Breast epithelium (tissue), 3 donors: ENCODE data around the gene GIMAP4.

Experiments used
- CTCF ChIP-seq, 3 donors: fragments of 450-650 bp; IDR thresholded peaks; one replicate each; pipeline ENCODE4 v1.5.1; 2016 to 2017; ENCODE audit warnings: antibody characterized with exemption in 3 of 3, mild to moderate bottlenecking in 3 of 3, moderate library complexity in 3 of 3
- POLR2A ChIP-seq: fragments of 450-650 bp; IDR thresholded peaks from one replicate; pipeline ENCODE4 v1.6.1; 2016; ENCODE audit warnings: antibody characterized with exemption, mild to moderate bottlenecking, moderate library complexity

GRCh38 chr7:150568714-150569113, 1.5 kb downstream of the GIMAP4 start:
- TF ChIP-seq CTCF (IDR thresholded peaks at IDR 0.05), result no peak
- TF ChIP-seq POLR2A, result no peak
